PC-3 (cell line): ENCODE measurements around the gene PRSS33. TPM values are rescaled to one million over a fixed set of nuclear protein-coding genes. Genes with fewer than 3 reads are reported as not detected.

ENCODE experiments used
- ATAC-seq: fragments of 200-7000 bp; cut with Tn5 transposase; 2 replicates; pipeline ENCODE4 v1.9.1; 2020; ENCODE audit warnings: mild to moderate bottlenecking, moderate library complexity
- BruUV-seq: library from RNA; stranded (reverse); fragments of 400-500 nt; replicated peaks from 2 replicates; lab custom pipeline; 2021; lab: Mats Ljungman, UMichigan
- CTCF ChIA-PET: fragments of 300-600 bp; sonication (Branson Sonifier 250); formaldehyde crosslinking; loops from one replicate; lab custom pipeline; 2022; ENCODE audit warnings: antibody characterized with exemption; lab: Charles Lee
- POLR2A ChIA-PET: fragments of 300-600 bp; sonication (Branson Sonifier 250); formaldehyde crosslinking; loops from one replicate; lab custom pipeline; 2022; ENCODE audit warnings: antibody characterized with exemption; ENCODE audit not compliant: unreplicated experiment; lab: Charles Lee
- DNase-seq: peaks from one replicate; pipeline ENCODE4 v3.0.0-alpha.2; 2015
- H2AFZ ChIP-seq: fragments of 300-600 bp; sonication (generic); 2 replicates; pipeline ENCODE4 v1.6.0; 2016; ENCODE audit warnings: antibody characterized with exemption, low read length
- H3F3A ChIP-seq: fragments of 300-600 bp; sonication (generic); one replicate; pipeline ENCODE4 v1.6.0; 2017; ENCODE audit warnings: antibody characterized with exemption, low read length, control low read depth, mild to moderate bottlenecking; ENCODE audit not compliant: unreplicated experiment
- H3K27ac ChIP-seq: fragments of 300-600 bp; sonication (generic); 2 replicates; pipeline ENCODE4 v1.5.1; 2016; ENCODE audit warnings: mild to moderate bottlenecking, low read length
- H3K27me3 ChIP-seq: fragments of 300-600 bp; sonication (generic); 2 replicates; pipeline ENCODE4 v1.6.1; 2016; ENCODE audit warnings: low read length, mixed read lengths
- H3K36me3 ChIP-seq: fragments of 300-600 bp; sonication (generic); 2 replicates; pipeline ENCODE4 v1.6.1; 2016; ENCODE audit warnings: low read depth, mixed run types, low read length, mixed read lengths
- H3K4me1 ChIP-seq: fragments of 300-600 bp; sonication (generic); 2 replicates; pipeline ENCODE4 v1.5.1; 2016; ENCODE audit warnings: low read length; ENCODE audit not compliant: insufficient read depth
- H3K4me2 ChIP-seq: fragments of 300-600 bp; sonication (generic); 2 replicates; pipeline ENCODE4 v1.6.0; 2016; ENCODE audit warnings: low read length
- H3K4me3 ChIP-seq: fragments of 300-600 bp; sonication (generic); 2 replicates; pipeline ENCODE4 v1.5.1; 2016; ENCODE audit warnings: mild to moderate bottlenecking, low read length, mixed read lengths
- H3K79me2 ChIP-seq: fragments of 300-600 bp; sonication (generic); 2 replicates; pipeline ENCODE4 v1.6.1; 2017; ENCODE audit warnings: low read length, mixed read lengths
- H3K9ac ChIP-seq: fragments of 300-600 bp; sonication (generic); 2 replicates; pipeline ENCODE4 v1.6.0; 2016; ENCODE audit warnings: mild to moderate bottlenecking, low read length
- H3K9me2 ChIP-seq: fragments of 300-600 bp; sonication (generic); replicated peaks from 2 replicates; pipeline ENCODE4 v1.6.1; 2016; ENCODE audit warnings: mixed run types, low read length, mixed read lengths
- H3K9me3 ChIP-seq: fragments of 300-600 bp; sonication (generic); 2 replicates; pipeline ENCODE4 v1.6.1; 2016; ENCODE audit warnings: low read length, mixed read lengths
- H4K20me1 ChIP-seq: fragments of 300-600 bp; sonication (generic); 2 replicates; pipeline ENCODE4 v1.6.1; 2016; ENCODE audit warnings: low read length, mixed read lengths
- EZH2 ChIP-seq: fragments of 300-600 bp; sonication (generic); IDR thresholded peaks from one replicate; pipeline ENCODE4 v1.6.1; 2017; ENCODE audit warnings: antibody characterized with exemption, mild to moderate bottlenecking, low read length; ENCODE audit not compliant: unreplicated experiment
- EZH2phosphoT487 ChIP-seq: fragments of 300-600 bp; sonication (generic); IDR thresholded peaks from 2 replicates; pipeline ENCODE4 v1.6.1; 2018; ENCODE audit warnings: mild to moderate bottlenecking, antibody characterized with exemption, low read length, borderline replicate concordance
- intact Hi-C: fragments of 100-400 bp; cut with micrococcal nuclease; formaldehyde crosslinking; loops from 2 replicates; pipeline ENCODE4 v1.9.0; 2023
- total RNA-seq: library from RNA; depleted of rRNA; stranded (reverse); fragments of >200 nt; gene quantifications from 2 replicates; pipeline ENCODE4 v1.2.3, GENCODE V29; 2014
- TF ChIP-seq, protein P1 (sequence below): fragments of 300-600 bp; sonication (generic); conservative IDR thresholded peaks from 2 replicates; pipeline ENCODE4 v1.5.1; 2017; ENCODE audit warnings: antibody characterized with exemption, low read depth, mild to moderate bottlenecking, low read length

The PRSS33 gene
- total RNA-seq, 1 experiment from 2014 or later: 0.11 TPM

DNA sequence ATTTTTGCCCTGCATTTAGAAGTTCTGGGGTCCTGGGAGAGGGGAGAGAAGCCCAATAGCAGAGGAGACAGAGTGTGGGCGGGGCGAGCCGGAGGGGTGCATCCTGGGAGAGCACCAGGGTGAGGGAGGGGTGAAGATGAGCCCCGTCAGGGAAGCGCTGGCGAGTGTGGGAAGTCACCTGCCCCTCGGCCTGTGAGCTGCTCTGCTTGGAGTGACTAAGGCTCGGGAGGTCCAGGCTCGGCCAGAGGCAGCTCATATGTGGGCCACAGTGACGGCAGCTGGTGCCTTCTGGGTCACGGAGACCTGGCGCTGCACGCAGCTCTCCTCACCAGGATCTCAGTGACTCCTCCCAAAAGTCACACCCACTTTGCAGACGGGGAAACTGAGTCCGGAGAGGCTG lies 43.8 kb upstream of the PRSS33 start:
- Histone ChIP-seq H3F3A (no peaks in the 10 kb centered on the region), H3K27ac (no peak overlapping the region), H2AFZ (no peak overlapping the region), H3K79me2 (no peaks in the 10 kb centered on the region), H3K4me1 (peaks cover 22% of the 10 kb centered on the region), H3K9ac (no peak overlapping the region), H3K27me3 (no peaks in the 10 kb centered on the region), H3K9me2 (no peaks in the 10 kb centered on the region), H3K36me3 (no peaks in the 10 kb centered on the region), H3K9me3 (no peaks in the 10 kb centered on the region), H4K20me1 (no peaks in the 10 kb centered on the region), H3K4me2 (no peak overlapping the region), H3K4me3 (no peak overlapping the region)
- TF ChIP-seq, protein P1, sequence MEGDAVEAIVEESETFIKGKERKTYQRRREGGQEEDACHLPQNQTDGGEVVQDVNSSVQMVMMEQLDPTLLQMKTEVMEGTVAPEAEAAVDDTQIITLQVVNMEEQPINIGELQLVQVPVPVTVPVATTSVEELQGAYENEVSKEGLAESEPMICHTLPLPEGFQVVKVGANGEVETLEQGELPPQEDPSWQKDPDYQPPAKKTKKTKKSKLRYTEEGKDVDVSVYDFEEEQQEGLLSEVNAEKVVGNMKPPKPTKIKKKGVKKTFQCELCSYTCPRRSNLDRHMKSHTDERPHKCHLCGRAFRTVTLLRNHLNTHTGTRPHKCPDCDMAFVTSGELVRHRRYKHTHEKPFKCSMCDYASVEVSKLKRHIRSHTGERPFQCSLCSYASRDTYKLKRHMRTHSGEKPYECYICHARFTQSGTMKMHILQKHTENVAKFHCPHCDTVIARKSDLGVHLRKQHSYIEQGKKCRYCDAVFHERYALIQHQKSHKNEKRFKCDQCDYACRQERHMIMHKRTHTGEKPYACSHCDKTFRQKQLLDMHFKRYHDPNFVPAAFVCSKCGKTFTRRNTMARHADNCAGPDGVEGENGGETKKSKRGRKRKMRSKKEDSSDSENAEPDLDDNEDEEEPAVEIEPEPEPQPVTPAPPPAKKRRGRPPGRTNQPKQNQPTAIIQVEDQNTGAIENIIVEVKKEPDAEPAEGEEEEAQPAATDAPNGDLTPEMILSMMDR: no peak
- TF ChIP-seq EZH2phosphoT487 (no peak), EZH2 (no peak)
- intact Hi-C loops: no loop called here
- ATAC-seq (no peak), DNase-seq (no peak)
- POLR2A ChIA-PET: no interaction called here
- CTCF ChIA-PET: no interaction called here
- no TSS peak for BruUV-seq

DNA sequence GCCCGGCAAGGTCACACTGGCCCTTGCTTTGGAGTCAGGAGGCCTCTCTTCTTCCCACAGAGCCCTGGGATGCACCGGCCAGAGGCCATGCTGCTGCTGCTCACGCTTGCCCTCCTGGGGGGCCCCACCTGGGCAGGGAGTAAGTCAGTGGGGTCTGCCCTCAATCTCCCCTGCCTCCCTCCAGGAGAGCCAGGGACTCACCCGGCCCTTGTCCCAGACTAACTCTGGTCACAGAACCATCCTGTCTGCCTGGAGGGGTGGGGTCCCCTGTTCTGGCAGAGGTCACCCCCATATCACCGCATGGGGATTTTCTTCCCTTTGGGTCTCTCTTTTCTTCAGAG lies 43.0 kb upstream of the PRSS33 start:
- TF ChIP-seq EZH2phosphoT487 (no peak), EZH2 (no peak)
- TF ChIP-seq, protein P1: no peak
- Histone ChIP-seq H2AFZ (peak overlapping the region; percentile 57), H4K20me1 (no peaks in the 10 kb centered on the region), H3K36me3 (no peaks in the 10 kb centered on the region), H3K79me2 (no peaks in the 10 kb centered on the region), H3K9ac (peak overlapping the region; percentile 51), H3K27me3 (no peaks in the 10 kb centered on the region), H3K4me1 (peaks cover 14% of the 10 kb centered on the region), H3K4me3 (no peak overlapping the region; the same call in 1 of the 2 replicates), H3F3A (no peaks in the 10 kb centered on the region), H3K9me3 (no peaks in the 10 kb centered on the region), H3K4me2 (peak overlapping the region; percentile 48), H3K27ac (peak overlapping the region; percentile 71), H3K9me2 (no peaks in the 10 kb centered on the region)
- ChIA-PET POLR2A (no interaction called here), CTCF (no interaction called here)
- ATAC-seq (peak; percentile 51; the same call in 1 of the 2 replicates), DNase-seq (no peak)
- intact Hi-C loops: no loop called here
- BruUV-seq: TSS peak; percentile 79

DNA sequence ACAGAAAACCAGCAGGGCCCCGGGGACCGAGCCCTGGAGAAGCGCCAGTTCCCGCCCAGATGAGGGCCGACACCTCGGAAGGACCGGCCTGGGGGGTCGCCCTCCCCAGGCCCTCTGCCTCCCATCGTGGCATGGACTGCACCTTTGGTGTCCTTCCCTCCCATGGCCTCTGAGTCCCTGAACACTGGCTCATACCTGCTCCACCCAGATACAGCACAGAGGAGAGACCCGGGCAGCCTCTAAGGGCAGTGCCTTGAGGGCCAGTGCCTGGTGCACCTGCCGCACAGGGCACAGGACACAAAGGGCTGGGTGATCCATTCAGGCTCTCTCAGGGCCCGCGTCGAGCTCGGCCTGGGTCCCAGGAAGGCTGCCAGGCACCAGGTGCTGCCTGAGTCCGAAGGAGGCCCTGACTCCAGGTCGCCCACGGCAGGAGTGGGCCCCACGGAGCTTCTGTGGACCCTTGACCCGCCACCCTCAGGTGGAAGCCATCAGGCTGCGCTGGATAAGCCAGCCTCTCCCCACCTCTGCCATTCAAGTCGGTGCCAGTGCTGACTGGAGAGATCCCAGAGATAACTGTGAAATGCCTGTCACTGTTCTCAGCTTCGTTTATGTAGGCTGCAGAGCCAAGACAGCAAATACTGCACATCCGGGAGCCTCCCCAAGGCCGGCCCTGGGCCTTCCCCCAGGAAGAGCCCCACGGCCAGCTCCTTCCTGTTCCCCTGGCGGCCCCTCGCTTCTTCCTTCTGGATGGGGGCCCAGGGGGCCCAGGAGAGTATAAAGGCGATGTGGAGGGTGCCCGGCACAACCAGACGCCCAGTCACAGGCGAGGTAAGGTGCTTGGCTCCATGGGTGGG lies 42.4 kb upstream of the PRSS33 start, which contains the start of gene ZG16B:
Gene ZG16B, plus strand, starts transcription at position 803 of the 854 bp plus-strand sequence. CDS start 139 bp downstream, outside the sequence.
- TF ChIP-seq, protein P1: no peak
- TF ChIP-seq EZH2phosphoT487 (no peak), EZH2 (no peak)
- Histone ChIP-seq H3K9me2 (no peaks in the 10 kb centered on the region), H3K4me1 (peaks cover 12% of the 10 kb centered on the region), H3K9ac (peak within 1 kb of the TSS; percentile 51), H3K4me3 (no peak within 1 kb of the TSS; the same call in 1 of the 2 replicates), H3K79me2 (no peaks in the 10 kb centered on the region), H3F3A (no peaks in the 10 kb centered on the region), H3K27ac (peak within 1 kb of the TSS; percentile 71), H3K4me2 (peak within 1 kb of the TSS; percentile 48), H4K20me1 (no peaks in the 10 kb centered on the region), H3K9me3 (no peaks in the 10 kb centered on the region), H2AFZ (peak within 1 kb of the TSS; percentile 57), H3K36me3 (no peaks in the 10 kb centered on the region), H3K27me3 (no peaks in the 10 kb centered on the region)
- ChIA-PET CTCF (no interaction called here), POLR2A (no interaction called here)
- BruUV-seq: no TSS peak
- intact Hi-C loops: loop anchor here (10.0 kb wide), 1 partner anchor 55 kb away; the partner anchor contains the start of gene ELOB
- peak; percentile 97 for ATAC-seq
- peak; percentile 69 for DNase-seq
